GM23338 (cell line): ENCODE results near the gene HMOX1. TPM values are rescaled to one million over a fixed set of nuclear protein-coding genes. Genes with fewer than 3 reads are reported as not detected.

Experiments used
- ATAC-seq: fragments of 200-7000 bp; cut with Tn5 transposase; 3 replicates; pipeline ENCODE4 v1.9.1; 2020
- DNase-seq: peaks from one replicate; pipeline ENCODE4 v3.0.0-alpha.2; 2015; ENCODE audit warnings: low spot score
- H2AFZ ChIP-seq: fragments of 200-600 bp; sonication (generic); 2 replicates; pipeline ENCODE4 v1.8.0; 2016; ENCODE audit warnings: antibody characterized with exemption, mild to moderate bottlenecking, moderate library complexity
- H3F3A ChIP-seq: fragments of 200-600 bp; sonication (generic); replicated peaks from 2 replicates; pipeline ENCODE4 v1.8.0; 2017; ENCODE audit warnings: antibody characterized with exemption, mixed run types, low read depth
- H3K27ac ChIP-seq: fragments of 200-600 bp; sonication (generic); 2 replicates; pipeline ENCODE4 v1.6.1; 2016; ENCODE audit warnings: low read depth
- H3K27me3 ChIP-seq: fragments of 200-600 bp; sonication (generic); 2 replicates; pipeline ENCODE4 v1.8.0; 2016; ENCODE audit warnings: mild to moderate bottlenecking, mixed run types, moderate library complexity; ENCODE audit not compliant: insufficient read depth
- H3K36me3 ChIP-seq: fragments of 200-600 bp; sonication (generic); 2 replicates; pipeline ENCODE4 v1.8.0; 2016; ENCODE audit warnings: mild to moderate bottlenecking; ENCODE audit not compliant: insufficient read depth
- H3K4me1 ChIP-seq: fragments of 200-600 bp; sonication (generic); 2 replicates; pipeline ENCODE4 v1.8.0; 2016; ENCODE audit warnings: mild to moderate bottlenecking, moderate library complexity; ENCODE audit not compliant: insufficient read depth
- H3K4me2 ChIP-seq: fragments of 200-600 bp; sonication (generic); 2 replicates; pipeline ENCODE4 v1.7.1; 2017; ENCODE audit warnings: mixed run types
- H3K4me3 ChIP-seq: fragments of 200-600 bp; sonication (generic); 2 replicates; pipeline ENCODE4 v1.6.1; 2016; ENCODE audit warnings: mixed run types
- H3K79me2 ChIP-seq: fragments of 200-600 bp; sonication (generic); replicated peaks from 2 replicates; pipeline ENCODE4 v1.8.0; 2017; ENCODE audit warnings: mild to moderate bottlenecking; ENCODE audit not compliant: insufficient read depth
- H3K9me2 ChIP-seq: fragments of 200-600 bp; sonication (generic); 2 replicates; pipeline ENCODE4 v1.8.0; 2017; ENCODE audit not compliant: insufficient read depth
- H4K20me1 ChIP-seq: fragments of 200-600 bp; sonication (generic); replicated peaks from 2 replicates; pipeline ENCODE4 v1.8.0; 2017; ENCODE audit warnings: mild to moderate bottlenecking; ENCODE audit not compliant: insufficient read depth
- H3K27ac Mint-ChIP-seq: 2 replicates; pipeline ENCODE4 v1.8.0; 2020; ENCODE audit warnings: inconsistent platforms, mild to moderate bottlenecking, moderate library complexity, mixed read lengths
- H3K27me3 Mint-ChIP-seq: 3 replicates; pipeline ENCODE4 v1.8.0; 2022; ENCODE audit warnings: low read depth, mild to moderate bottlenecking, moderate library complexity, mixed read lengths, inconsistent platforms; ENCODE audit not compliant: insufficient read depth, poor library complexity
- H3K36me3 Mint-ChIP-seq: 3 replicates; pipeline ENCODE4 v1.8.0; 2021; ENCODE audit warnings: low read depth, mild to moderate bottlenecking, inconsistent platforms, moderate library complexity, mixed read lengths
- H3K4me1 Mint-ChIP-seq: 3 replicates; pipeline ENCODE4 v1.8.0; 2020; ENCODE audit warnings: mild to moderate bottlenecking, inconsistent platforms, mixed read lengths
- H3K4me3 Mint-ChIP-seq: 3 replicates; pipeline ENCODE4 v1.8.0; 2021; ENCODE audit warnings: moderate library complexity, mild to moderate bottlenecking, inconsistent platforms, mixed read lengths
- H3K9me3 Mint-ChIP-seq: 3 replicates; pipeline ENCODE4 v1.8.0; 2020; ENCODE audit warnings: moderate library complexity, mild to moderate bottlenecking, inconsistent platforms, mixed read lengths
- CREB1 ChIP-seq: fragments of 250-450 bp; sonication (Bioruptor Pico); IDR thresholded peaks from 2 replicates; pipeline ENCODE4 v1.5.0; 2020; ENCODE audit warnings: low read depth, mild to moderate bottlenecking, moderate library complexity
- CTCF ChIP-seq, 2 experiments: fragments of 200-600 bp in 1 of 2; sonication (generic) in 1 of 2; conservative IDR thresholded peaks; 2 replicates each; pipeline versions ENCODE4 v1.5.1 to v1.6.1; 2016 to 2017; ENCODE audit warnings: antibody characterized with exemption in 2 of 2, low read depth in 2 of 2, mild to moderate bottlenecking in 2 of 2, moderate library complexity in 1 of 2
- ETS1 ChIP-seq: IDR thresholded peaks from 2 replicates; pipeline ENCODE4 v1.6.1; 2016; ENCODE audit warnings: antibody characterized with exemption
- EZH2 ChIP-seq: fragments of 200-600 bp; sonication (generic); IDR thresholded peaks from one replicate; pipeline ENCODE4 v1.8.0; 2017; ENCODE audit warnings: antibody characterized with exemption, mild to moderate bottlenecking, low read depth; ENCODE audit not compliant: unreplicated experiment
- EZH2phosphoT487 ChIP-seq: fragments of 200-600 bp; sonication (generic); IDR thresholded peaks from one replicate; pipeline ENCODE4 v1.8.1; 2018; ENCODE audit warnings: antibody characterized with exemption; ENCODE audit not compliant: unreplicated experiment
- NANOG ChIP-seq: IDR thresholded peaks from 2 replicates; pipeline ENCODE4 v1.6.1; 2016; ENCODE audit warnings: antibody characterized with exemption, borderline replicate concordance
- POLR2AphosphoS5 ChIP-seq: IDR thresholded peaks from 2 replicates; pipeline ENCODE4 v1.6.1; 2016; ENCODE audit warnings: antibody characterized with exemption, low read depth
- REST ChIP-seq: IDR thresholded peaks from one replicate; pipeline ENCODE4 v1.6.1; 2018; ENCODE audit warnings: antibody characterized with exemption; ENCODE audit not compliant: unreplicated experiment
- STAT1 ChIP-seq: IDR thresholded peaks from one replicate; pipeline ENCODE4 v1.6.1; 2016; ENCODE audit warnings: antibody characterized with exemption; ENCODE audit not compliant: unreplicated experiment
- ZNF114 ChIP-seq: fragments of 250-450 bp; sonication (Bioruptor Pico); IDR thresholded peaks from 2 replicates; pipeline ENCODE4 v1.5.0; 2020; ENCODE audit warnings: mild to moderate bottlenecking, moderate library complexity
- ZNF331 ChIP-seq: fragments of 250-450 bp; sonication (Bioruptor Pico); IDR thresholded peaks from 2 replicates; pipeline ENCODE4 v1.5.0; 2020; ENCODE audit warnings: low read depth, mild to moderate bottlenecking, moderate library complexity
- ZNF462 ChIP-seq: fragments of 250-450 bp; sonication (Bioruptor Pico); IDR thresholded peaks from 2 replicates; pipeline ENCODE4 v1.5.0; 2020; ENCODE audit warnings: mild to moderate bottlenecking, moderate library complexity
- polyA plus RNA-seq: library from polyadenylated mRNA; unstranded; fragments of >200 nt; fragmentation: Nextera tagmentation; extraction: Ambion mirVana; gene quantifications from 2 replicates; pipeline ENCODE4 v1.2.1, GENCODE V29; 2016
- total RNA-seq: library from RNA; depleted of rRNA; stranded (reverse); fragments of >200 nt; shearing (Covaris generic); gene quantifications from 2 replicates; pipeline ENCODE4 v1.2.3, GENCODE V29; 2014

HMOX1 gene
- total and polyA plus RNA-seq, 2 experiments from 2014 or later: 10.9 to 22.6 TPM

- Mint-ChIP-seq H3K4me1 (peaks cover 22% of the 10 kb centered on the region), H3K9me3 (no peaks in the 10 kb centered on the region), H3K27me3 (peaks cover 9% of the 10 kb centered on the region), H3K36me3 (no peaks in the 10 kb centered on the region; the same call in 2 of the 3 replicates), H3K27ac (no peak overlapping the region), H3K4me3 (no peak overlapping the region)
- H3K27ac ChIP-seq: no peak overlapping the region
- ATAC-seq: no peak
- no peak for DNase-seq
- H3K36me3 ChIP-seq: no peaks in the 10 kb centered on the region
- peaks cover 11% of the 10 kb centered on the region for H3K27me3 ChIP-seq
- H3K4me3 ChIP-seq: no peak overlapping the region
- no peak overlapping the region for H3K4me2 ChIP-seq
- TF ChIP-seq ZNF114 (CRISPR knock-in tag): no peak
- TF ChIP-seq STAT1: no peak
- TF ChIP-seq POLR2AphosphoS5: no peak
- TF ChIP-seq EZH2: no peak
- TF ChIP-seq ZNF331 (CRISPR knock-in tag): no peak
- no peak for TF ChIP-seq ETS1
- no peak for TF ChIP-seq CTCF (conservative IDR thresholded peaks at IDR 0.05; ENCODE audit: low read depth in 2 of 2)
- TF ChIP-seq NANOG: no peak
- no peak for TF ChIP-seq ZNF462 (CRISPR knock-in tag)
- no peak for TF ChIP-seq CREB1 (CRISPR knock-in tag)
- TF ChIP-seq REST: no peak
- TF ChIP-seq EZH2phosphoT487: no peak
- no peak overlapping the region for H2AFZ ChIP-seq
- H3K9me2 ChIP-seq: no peaks in the 10 kb centered on the region
- peaks cover 7% of the 10 kb centered on the region for H3K4me1 ChIP-seq
- H3K79me2 ChIP-seq: no peaks in the 10 kb centered on the region
- peaks cover 4% of the 10 kb centered on the region; the same call in 1 of the 2 replicates for H3F3A ChIP-seq
- no peaks in the 10 kb centered on the region for H4K20me1 ChIP-seq
These were observed 32.2 kb upstream of the HMOX1 start for GRCh38 chr22:35348703-35349102.
